Gastroesophageal sphincter (tissue), 3 donors: ENCODE measurements around the gene IGF2.

Experiments used
- EP300 ChIP-seq: sonication (generic); formaldehyde crosslinking; IDR thresholded peaks from one replicate; pipeline ENCODE4 v1.6.1; 2017; ENCODE audit warnings: antibody characterized with exemption, mild to moderate bottlenecking
- POLR2A ChIP-seq, 2 donors: fragments of 450-650 bp; IDR thresholded peaks; one replicate each; pipeline ENCODE4 v1.6.1; 2017; ENCODE audit warnings: antibody characterized with exemption in 2 of 2, mild to moderate bottlenecking in 2 of 2, moderate library complexity in 1 of 2
- POLR2AphosphoS5 ChIP-seq: sonication (generic); formaldehyde crosslinking; IDR thresholded peaks from one replicate; pipeline ENCODE4 v1.6.1; 2017; ENCODE audit warnings: antibody characterized with exemption
- TF ChIP-seq, protein P1 (sequence below), 4 experiments: fragments of 200-600 bp in 2 of 4; fragments of 450-650 bp in 2 of 4; sonication (generic) in 1 of 4; IDR thresholded peaks; one replicate each; pipeline ENCODE4 v1.5.1; 2017 to 2019; ENCODE audit warnings: antibody characterized with exemption in 4 of 4, mild to moderate bottlenecking in 2 of 4, moderate library complexity in 2 of 4

DNA sequence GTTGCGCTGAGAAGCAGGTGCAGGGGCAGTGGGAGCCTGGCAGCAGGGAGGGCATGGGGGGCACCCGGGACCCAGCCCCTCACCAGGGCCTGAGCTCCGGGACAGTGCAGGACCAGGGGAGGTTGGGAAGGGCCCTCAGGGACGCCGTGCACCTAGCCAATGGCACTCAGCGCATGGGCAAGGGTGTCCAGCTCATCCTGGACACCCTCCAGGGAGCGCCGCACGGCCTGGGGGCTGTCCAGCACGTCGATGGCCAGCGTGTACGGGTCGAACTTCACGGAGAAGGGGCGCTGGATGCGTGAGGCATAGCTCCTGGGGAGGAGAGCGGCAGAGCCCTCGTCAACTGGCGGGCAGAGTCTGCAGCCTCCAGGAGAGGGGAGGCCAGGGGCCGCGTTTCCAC, 24.9 kb upstream of the IGF2 start:
- TF ChIP-seq, protein P1, sequence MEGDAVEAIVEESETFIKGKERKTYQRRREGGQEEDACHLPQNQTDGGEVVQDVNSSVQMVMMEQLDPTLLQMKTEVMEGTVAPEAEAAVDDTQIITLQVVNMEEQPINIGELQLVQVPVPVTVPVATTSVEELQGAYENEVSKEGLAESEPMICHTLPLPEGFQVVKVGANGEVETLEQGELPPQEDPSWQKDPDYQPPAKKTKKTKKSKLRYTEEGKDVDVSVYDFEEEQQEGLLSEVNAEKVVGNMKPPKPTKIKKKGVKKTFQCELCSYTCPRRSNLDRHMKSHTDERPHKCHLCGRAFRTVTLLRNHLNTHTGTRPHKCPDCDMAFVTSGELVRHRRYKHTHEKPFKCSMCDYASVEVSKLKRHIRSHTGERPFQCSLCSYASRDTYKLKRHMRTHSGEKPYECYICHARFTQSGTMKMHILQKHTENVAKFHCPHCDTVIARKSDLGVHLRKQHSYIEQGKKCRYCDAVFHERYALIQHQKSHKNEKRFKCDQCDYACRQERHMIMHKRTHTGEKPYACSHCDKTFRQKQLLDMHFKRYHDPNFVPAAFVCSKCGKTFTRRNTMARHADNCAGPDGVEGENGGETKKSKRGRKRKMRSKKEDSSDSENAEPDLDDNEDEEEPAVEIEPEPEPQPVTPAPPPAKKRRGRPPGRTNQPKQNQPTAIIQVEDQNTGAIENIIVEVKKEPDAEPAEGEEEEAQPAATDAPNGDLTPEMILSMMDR (IDR thresholded peaks at IDR 0.05) = no peak
- TF ChIP-seq EP300 (no peak), POLR2AphosphoS5 (no peak), POLR2A (IDR thresholded peaks at IDR 0.05) (no peak)
